H9 (cell line): ENCODE results near the gene AXIN1. TPM values are rescaled to one million over a fixed set of nuclear protein-coding genes. Genes with fewer than 3 reads are reported as not detected.

ENCODE experiments used
- DNase-seq: peaks from one replicate; pipeline ENCODE4 v3.0.0-alpha.2; 2017
- H2AFZ ChIP-seq: one replicate; pipeline ENCODE4 v1.6.1; 2013; ENCODE audit warnings: mild to moderate bottlenecking, low read length, control low read depth, moderate library complexity
- H2AK5ac ChIP-seq: 2 replicates; pipeline ENCODE4 v1.6.1; 2013; ENCODE audit warnings: low read length, control low read depth, mixed read lengths; ENCODE audit not compliant: insufficient read length
- H2BK120ac ChIP-seq: one replicate; pipeline ENCODE4 v1.6.1; 2013; ENCODE audit warnings: low read depth, mild to moderate bottlenecking, low read length, control low read depth, inconsistent platforms; ENCODE audit not compliant: poor library complexity, severe bottlenecking
- H2BK12ac ChIP-seq: 2 replicates; pipeline ENCODE4 v1.6.1; 2013; ENCODE audit warnings: low read length, control low read depth, mixed read lengths, low read depth; ENCODE audit not compliant: insufficient read length
- H2BK15ac ChIP-seq: 2 replicates; pipeline ENCODE4 v1.6.1; 2013; ENCODE audit warnings: low read depth, low read length, control low read depth
- H2BK20ac ChIP-seq: one replicate; pipeline ENCODE4 v1.6.1; 2013; ENCODE audit warnings: low read depth, mild to moderate bottlenecking, low read length, control low read depth, inconsistent platforms; ENCODE audit not compliant: poor library complexity, severe bottlenecking
- H2BK5ac ChIP-seq: 2 replicates; pipeline ENCODE4 v1.6.1; 2013; ENCODE audit warnings: low read length, control low read depth, mixed read lengths; ENCODE audit not compliant: insufficient read length
- H3K14ac ChIP-seq: 2 replicates; pipeline ENCODE4 v1.6.1; 2013; ENCODE audit warnings: low read length, control low read depth; ENCODE audit not compliant: insufficient read depth
- H3K18ac ChIP-seq: 2 replicates; pipeline ENCODE4 v1.6.1; 2013; ENCODE audit warnings: low read depth, mild to moderate bottlenecking, mixed read lengths, low read length, control low read depth; ENCODE audit not compliant: insufficient read length
- H3K23ac ChIP-seq: 2 replicates; pipeline ENCODE4 v1.6.1; 2013; ENCODE audit warnings: low read length, control low read depth, mixed read lengths, low read depth; ENCODE audit not compliant: insufficient read length
- H3K23me2 ChIP-seq: 2 replicates; pipeline ENCODE4 v1.6.1; 2013; ENCODE audit warnings: low read depth, mild to moderate bottlenecking, mixed read lengths, low read length, control low read depth; ENCODE audit not compliant: insufficient read length, poor library complexity, severe bottlenecking
- H3K27ac ChIP-seq: 2 replicates; pipeline ENCODE4 v1.5.1; 2013; ENCODE audit warnings: low read length, control low read depth, mixed read lengths, low read depth; ENCODE audit not compliant: insufficient read length
- H3K27me3 ChIP-seq: 2 replicates; pipeline ENCODE4 v1.6.1; 2013; ENCODE audit warnings: low read length, control low read depth, inconsistent platforms; ENCODE audit not compliant: insufficient read depth
- H3K4ac ChIP-seq: 2 replicates; pipeline ENCODE4 v1.6.1; 2013; ENCODE audit warnings: low read depth, mild to moderate bottlenecking, control low read depth, inconsistent platforms, low read length, moderate library complexity
- H3K4me1 ChIP-seq: 2 replicates; pipeline ENCODE4 v1.6.1; 2013; ENCODE audit warnings: low read length, control low read depth, inconsistent platforms; ENCODE audit not compliant: insufficient read depth
- H3K4me2 ChIP-seq: 2 replicates; pipeline ENCODE4 v1.6.1; 2013; ENCODE audit warnings: low read length, control low read depth, mixed read lengths; ENCODE audit not compliant: insufficient read length, insufficient read depth
- H3K56ac ChIP-seq: 2 replicates; pipeline ENCODE4 v1.6.1; 2013; ENCODE audit warnings: low read depth, mild to moderate bottlenecking, mixed read lengths, low read length, control low read depth; ENCODE audit not compliant: insufficient read length
- H3K79me1 ChIP-seq: 2 replicates; pipeline ENCODE4 v1.6.1; 2013; ENCODE audit warnings: low read depth, mild to moderate bottlenecking, moderate library complexity, low read length, control low read depth, inconsistent platforms; ENCODE audit not compliant: insufficient read depth, poor library complexity, severe bottlenecking
- H3K79me2 ChIP-seq: 2 replicates; pipeline ENCODE4 v1.6.1; 2013; ENCODE audit warnings: low read length, control low read depth, inconsistent platforms; ENCODE audit not compliant: insufficient read depth
- H3K9ac ChIP-seq: 2 replicates; pipeline ENCODE4 v1.6.1; 2013; ENCODE audit warnings: low read length, control low read depth, mixed read lengths; ENCODE audit not compliant: insufficient read length; ENCODE audit errors: extremely low read depth
- H3K9me3 ChIP-seq: one replicate; pipeline ENCODE4 v1.6.1; 2013; ENCODE audit warnings: low read depth, low read length, inconsistent platforms; ENCODE audit not compliant: control insufficient read depth
- H3T11ph ChIP-seq: one replicate; pipeline ENCODE4 v1.6.1; 2013; ENCODE audit warnings: mild to moderate bottlenecking, low read length, control low read depth, inconsistent platforms
- H4K20me1 ChIP-seq: one replicate; pipeline ENCODE4 v1.6.1; 2013; ENCODE audit not compliant: control insufficient read depth, insufficient read length, insufficient read depth
- H4K5ac ChIP-seq: 2 replicates; pipeline ENCODE4 v1.6.1; 2013; ENCODE audit warnings: low read depth, mild to moderate bottlenecking, mixed read lengths, low read length, control low read depth; ENCODE audit not compliant: insufficient read length
- H4K8ac ChIP-seq: replicated peaks from 2 replicates; pipeline ENCODE4 v1.6.1; 2013; ENCODE audit warnings: low read length, control low read depth, mixed read lengths, low read depth; ENCODE audit not compliant: insufficient read length
- H4K91ac ChIP-seq: 2 replicates; pipeline ENCODE4 v1.6.1; 2013; ENCODE audit warnings: low read depth, mild to moderate bottlenecking, moderate library complexity, mixed read lengths, low read length, control low read depth; ENCODE audit not compliant: insufficient read length
- H3K27ac Mint-ChIP-seq, 3 experiments: 2 replicates in 2 of 3; 3 replicates in 1 of 3; pipeline ENCODE4 v1.8.0; 2020 to 2021; ENCODE audit warnings: mixed read lengths in 3 of 3, mild to moderate bottlenecking in 1 of 3, moderate library complexity in 1 of 3
- H3K27me3 Mint-ChIP-seq: 2 replicates; pipeline ENCODE4 v1.8.0; 2021; ENCODE audit warnings: low read depth, mild to moderate bottlenecking, moderate library complexity, mixed read lengths
- H3K36me3 Mint-ChIP-seq, 3 experiments: 2 replicates in 2 of 3; 3 replicates in 1 of 3; pipeline ENCODE4 v1.8.0; 2020 to 2021; ENCODE audit warnings: low read depth in 3 of 3, mixed read lengths in 3 of 3; ENCODE audit not compliant: insufficient read depth in 1 of 3
- H3K4me1 Mint-ChIP-seq, 2 experiments: 2 replicates each; pipeline ENCODE4 v1.8.0; 2020; ENCODE audit warnings: mixed read lengths in 2 of 2
- H3K4me3 Mint-ChIP-seq, 2 experiments: 2 replicates in 1 of 2; 3 replicates in 1 of 2; pipeline ENCODE4 v1.8.0; 2020 to 2021; ENCODE audit warnings: mild to moderate bottlenecking in 2 of 2, mixed read lengths in 2 of 2, moderate library complexity in 1 of 2
- H3K9me3 Mint-ChIP-seq, 2 experiments: 2 replicates in 1 of 2; 3 replicates in 1 of 2; pipeline ENCODE4 v1.8.0; 2020; ENCODE audit warnings: mild to moderate bottlenecking in 2 of 2, mixed read lengths in 2 of 2, moderate library complexity in 1 of 2
- WGBS: extraction: QIAGEN DNeasy Blood & Tissue Kit; methylation state at CpG from one replicate; pipeline ENCODE4 v1.1.7; 2013; ENCODE audit warnings: missing lambda C conversion rate, low lambda C conversion rate, mixed read lengths; ENCODE audit not compliant: insufficient read length; ENCODE audit errors: extremely low coverage; 5-methylcytosine and 5-hydroxymethylcytosine counted together
- total RNA-seq: library from RNA; stranded (reverse); gene quantifications from 2 replicates; pipeline ENCODE4 v1.2.1, GENCODE V29; 2021
- TF ChIP-seq, protein P1 (sequence below): fragments of 200-600 bp; sonication (generic); conservative IDR thresholded peaks from 3 replicates; pipeline ENCODE4 v1.8.0; 2021; ENCODE audit warnings: antibody characterized with exemption, mild to moderate bottlenecking

The AXIN1 gene
- total RNA-seq, 1 experiment from 2014 or later, result 50.9 TPM

DNA sequence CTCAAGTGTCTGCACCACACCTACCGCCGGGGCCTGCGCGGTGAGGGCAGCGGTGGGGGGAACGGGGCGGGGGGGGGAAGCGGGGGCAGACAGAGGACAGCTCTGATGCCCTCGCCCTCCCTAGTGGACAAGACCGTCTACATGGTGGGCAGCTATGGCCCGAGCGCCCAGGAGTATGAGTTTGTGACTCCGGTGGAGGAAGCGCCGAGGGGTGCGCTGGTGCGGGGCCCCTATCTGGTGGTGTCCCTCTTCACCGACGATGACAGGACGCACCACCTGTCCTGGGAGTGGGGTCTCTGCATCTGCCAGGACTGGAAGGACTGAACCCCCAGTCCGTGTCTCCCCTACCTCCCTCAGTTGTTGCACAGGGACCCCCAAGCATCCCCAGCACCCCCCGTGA, 70.0 kb downstream of the AXIN1 start:
- Histone ChIP-seq H3K14ac (no peak overlapping the region), H4K91ac (no peak overlapping the region), H4K20me1 (no peaks in the 10 kb centered on the region), H3K27me3 (no peaks in the 10 kb centered on the region; the same call in 1 of the 2 replicates), H4K8ac (no peak overlapping the region), H2BK12ac (no peak overlapping the region), H2BK20ac (no peak overlapping the region), H2AK5ac (no peak overlapping the region), H3K4me2 (no peak overlapping the region), H3K23ac (no peak overlapping the region), H3K79me2 (no peaks in the 10 kb centered on the region), H3K56ac (no peak overlapping the region), H2BK120ac (no peak overlapping the region), H2BK15ac (no peak overlapping the region), H4K5ac (no peak overlapping the region), H3K9me3 (no peaks in the 10 kb centered on the region), H2BK5ac (no peak overlapping the region), H3K4ac (no peak overlapping the region), H3T11ph (no peak overlapping the region), H3K27ac (no peak overlapping the region), H3K4me1 (no peaks in the 10 kb centered on the region), H3K79me1 (no peaks in the 10 kb centered on the region), H3K23me2 (peaks cover 3% of the 10 kb centered on the region), H3K18ac (no peak overlapping the region), H2AFZ (no peak overlapping the region), H3K9ac (no peak overlapping the region)
- DNase-seq, result no peak
- Mint-ChIP-seq H3K36me3 (peaks cover 11 to 14% (median 13%) of the 10 kb centered on the region in 3 experiments), H3K9me3 (peaks cover 8 to 12% of the 10 kb centered on the region in 2 experiments), H3K4me3 (no peak overlapping the region), H3K27ac (no peak overlapping the region), H3K4me1 (no peaks in the 10 kb centered on the region), H3K27me3 (peaks cover 36% of the 10 kb centered on the region)
- TF ChIP-seq, protein P1, sequence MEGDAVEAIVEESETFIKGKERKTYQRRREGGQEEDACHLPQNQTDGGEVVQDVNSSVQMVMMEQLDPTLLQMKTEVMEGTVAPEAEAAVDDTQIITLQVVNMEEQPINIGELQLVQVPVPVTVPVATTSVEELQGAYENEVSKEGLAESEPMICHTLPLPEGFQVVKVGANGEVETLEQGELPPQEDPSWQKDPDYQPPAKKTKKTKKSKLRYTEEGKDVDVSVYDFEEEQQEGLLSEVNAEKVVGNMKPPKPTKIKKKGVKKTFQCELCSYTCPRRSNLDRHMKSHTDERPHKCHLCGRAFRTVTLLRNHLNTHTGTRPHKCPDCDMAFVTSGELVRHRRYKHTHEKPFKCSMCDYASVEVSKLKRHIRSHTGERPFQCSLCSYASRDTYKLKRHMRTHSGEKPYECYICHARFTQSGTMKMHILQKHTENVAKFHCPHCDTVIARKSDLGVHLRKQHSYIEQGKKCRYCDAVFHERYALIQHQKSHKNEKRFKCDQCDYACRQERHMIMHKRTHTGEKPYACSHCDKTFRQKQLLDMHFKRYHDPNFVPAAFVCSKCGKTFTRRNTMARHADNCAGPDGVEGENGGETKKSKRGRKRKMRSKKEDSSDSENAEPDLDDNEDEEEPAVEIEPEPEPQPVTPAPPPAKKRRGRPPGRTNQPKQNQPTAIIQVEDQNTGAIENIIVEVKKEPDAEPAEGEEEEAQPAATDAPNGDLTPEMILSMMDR, result no peak
- WGBS, result no CpG with 5 or more reads among the region's 22 CpGs
